Measurements from ENCODE around the gene RECQL5.

The RECQL5 gene

DNA sequence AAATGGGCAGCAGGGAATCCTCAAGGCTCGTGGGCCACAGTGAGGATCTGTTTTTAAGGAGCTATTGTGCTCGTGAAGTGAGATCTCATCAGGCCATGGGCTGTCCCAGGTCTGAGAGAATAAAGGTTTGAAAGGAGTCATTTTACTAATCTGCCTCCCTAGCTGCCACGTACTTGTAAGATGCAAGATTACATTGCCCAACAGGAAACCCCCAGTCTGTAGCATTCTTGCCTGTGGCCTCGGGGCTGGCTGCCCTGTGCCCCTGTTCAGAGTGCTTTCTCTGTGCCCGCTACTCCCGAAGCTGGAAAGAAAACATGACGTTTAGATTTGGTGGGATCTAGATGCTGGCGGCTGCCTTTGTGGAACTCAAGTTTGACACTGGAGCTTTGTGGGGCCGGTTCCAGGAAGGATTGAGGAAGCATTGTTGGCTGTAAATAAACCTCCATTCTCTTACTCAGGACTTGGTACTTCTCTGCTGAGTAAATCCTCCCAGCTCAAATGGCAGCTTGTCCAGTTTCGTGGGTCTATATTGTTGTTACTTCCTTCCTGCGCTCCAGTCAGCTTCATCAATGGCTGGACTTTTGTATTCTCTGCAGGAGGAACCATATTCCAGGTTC, 21.4 kb upstream of the RECQL5 start:
- no peak for DNase-seq (ENCODE audit: low read depth)

DNA sequence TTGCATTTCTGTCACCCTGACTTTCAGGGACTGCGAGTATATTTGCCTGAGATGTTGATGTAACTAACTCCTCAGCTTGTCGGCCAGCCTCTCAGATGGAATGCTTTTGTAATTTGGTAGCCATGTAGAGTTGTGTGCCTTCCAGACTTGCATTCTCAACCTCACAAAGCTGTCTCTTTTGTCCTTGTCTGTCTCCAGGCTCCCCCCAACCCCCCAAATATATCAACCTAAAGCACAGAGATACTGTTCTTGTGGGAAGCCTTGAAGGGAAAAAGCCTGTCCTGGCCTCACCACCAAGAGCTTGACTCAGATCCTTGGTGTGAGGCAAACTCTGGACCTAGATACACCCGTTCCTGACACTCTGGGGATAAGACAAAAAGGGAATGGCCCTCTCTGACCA, 18.5 kb upstream of the RECQL5 start:
- DNase-seq (ENCODE audit: low read depth): no peak

- DNase-seq (ENCODE audit: low read depth): no peak
Observed at GRCh38 chr17:75684924-75685323, 18.0 kb upstream of the RECQL5 start.

DNA sequence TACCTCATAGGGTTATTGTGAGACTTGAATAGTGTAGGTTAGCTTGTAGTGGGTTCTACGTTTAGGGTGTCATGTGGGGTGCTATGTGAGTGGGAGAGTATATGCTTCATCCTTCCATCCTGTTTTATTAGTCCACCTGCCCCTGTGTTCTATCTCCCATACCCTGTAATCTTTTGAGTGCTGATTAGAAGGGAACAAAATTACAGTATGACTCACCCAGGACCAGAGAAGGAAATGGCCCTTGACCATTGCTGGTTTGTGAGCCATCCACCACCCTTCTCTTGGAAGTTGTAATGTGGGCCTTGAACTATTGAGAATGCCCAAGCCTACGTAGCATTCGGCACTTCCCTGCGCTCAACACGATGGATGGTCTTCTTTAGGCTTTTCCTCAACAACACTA, 17.3 kb upstream of the RECQL5 start:
- no peak for DNase-seq (ENCODE audit: low read depth)

- DNase-seq (ENCODE audit: low read depth): no peak
Observed at GRCh38 chr17:75683583-75683982, 16.6 kb upstream of the RECQL5 start.

- no peak for DNase-seq (ENCODE audit: low read depth)
Observed at GRCh38 chr17:75681289-75681688, 14.3 kb upstream of the RECQL5 start.

- DNase-seq (ENCODE audit: low read depth): no peak
Observed at GRCh38 chr17:75680431-75680830, 13.5 kb upstream of the RECQL5 start.

- no peak for DNase-seq (ENCODE audit: low read depth)
Observed at GRCh38 chr17:75679706-75680211, 12.8 kb upstream of the RECQL5 start.

DNA sequence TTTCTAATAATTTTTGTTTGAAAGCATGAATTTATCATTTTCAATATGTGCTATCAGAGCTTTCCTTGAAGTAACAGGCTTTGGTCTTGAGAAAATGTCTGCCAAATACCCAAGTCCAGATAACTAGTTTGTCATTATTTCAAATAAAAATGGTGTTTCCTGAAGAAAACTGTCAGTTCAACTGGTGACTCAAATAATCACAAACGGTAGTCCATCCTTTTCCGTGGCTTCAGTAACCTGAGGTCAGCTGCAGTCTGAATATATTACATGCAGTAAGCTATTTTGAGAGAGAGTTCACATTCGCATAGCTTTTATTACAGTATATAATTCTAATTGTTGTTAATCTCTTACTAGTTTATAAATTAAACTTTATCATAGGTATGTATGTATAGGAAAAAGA, 9.5 kb upstream of the RECQL5 start:
- no peak for DNase-seq (ENCODE audit: low read depth)

- no peak for DNase-seq (ENCODE audit: low read depth)
Observed at GRCh38 chr17:75673487-75673886, 6.5 kb upstream of the RECQL5 start.

DNA sequence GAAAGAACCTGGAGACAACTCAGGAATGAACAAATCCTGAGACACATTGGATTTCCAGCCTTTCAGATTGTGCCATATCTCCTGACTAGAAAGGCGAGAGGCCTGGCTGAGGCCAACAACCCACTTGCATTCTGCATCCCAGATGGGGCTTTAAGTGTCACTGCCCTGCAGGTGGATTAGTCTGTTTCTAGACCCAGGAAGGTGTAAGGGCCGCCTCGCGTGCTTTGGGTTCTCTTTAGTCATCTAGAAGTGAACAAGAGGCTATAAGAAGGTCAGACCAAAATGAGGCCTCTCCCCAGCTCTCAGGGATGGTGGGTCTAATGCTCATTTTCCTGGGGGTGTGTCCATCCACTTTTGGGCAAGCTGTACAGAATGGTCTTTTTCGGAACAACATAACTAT, 5.1 kb upstream of the RECQL5 start:
- DNase-seq (ENCODE audit: low read depth): no peak

GRCh38 chr17:75670868-75671267, 3.9 kb upstream of the RECQL5 start:
- DNase-seq (ENCODE audit: low read depth): no peak

DNA sequence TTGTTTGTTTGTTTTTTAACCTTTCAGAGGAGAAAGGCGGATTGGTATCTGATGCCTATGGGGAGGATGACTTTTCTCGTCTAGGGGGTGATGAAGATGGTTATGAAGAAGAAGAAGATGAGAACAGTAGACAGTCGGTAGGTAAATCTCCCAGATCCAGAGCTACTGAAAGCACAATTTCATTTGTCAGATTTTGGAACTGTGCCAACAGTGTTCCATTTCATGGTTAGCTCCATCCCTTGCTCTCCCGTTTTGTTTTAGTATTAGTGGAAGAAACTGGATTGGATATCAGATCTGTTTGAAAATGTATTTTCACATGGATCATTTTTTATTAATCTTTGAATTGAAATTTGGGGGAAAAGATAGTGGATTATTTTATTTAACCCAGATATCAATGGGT, 1.5 kb upstream of the RECQL5 start:
- DNase-seq (ENCODE audit: low read depth): no peak

GRCh38 chr17:75667825-75668224, 871 bp upstream of the RECQL5 start:
- no peak for DNase-seq (ENCODE audit: low read depth)

- no peak for DNase-seq (ENCODE audit: low read depth)
Observed at GRCh38 chr17:75665981-75666380, 973 bp downstream of the RECQL5 start.

- no peak for DNase-seq (ENCODE audit: low read depth)
Observed at GRCh38 chr17:75664099-75664549, 2.8 kb downstream of the RECQL5 start.

DNA sequence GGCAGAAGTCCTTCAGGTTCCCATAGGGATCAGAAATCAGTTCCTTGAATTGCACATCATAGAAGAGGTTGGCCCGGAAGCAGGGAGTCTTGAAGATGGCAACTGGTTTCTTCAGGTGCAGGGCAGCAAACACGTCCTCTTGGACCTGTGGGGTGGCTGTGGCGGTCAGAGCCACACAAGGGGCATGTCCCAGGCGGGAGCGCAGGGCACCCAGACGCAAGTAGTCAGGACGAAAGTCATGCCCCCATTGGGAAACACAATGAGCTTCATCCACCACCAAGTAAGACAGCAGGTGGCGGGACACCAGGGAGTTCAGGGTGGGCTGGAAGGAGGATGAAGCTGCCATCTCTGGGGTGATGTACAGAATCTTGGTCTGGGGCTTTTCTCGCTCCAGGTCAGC, 4.4 kb downstream of the RECQL5 start:
- DNase-seq (ENCODE audit: low read depth): no peak

- DNase-seq (ENCODE audit: low read depth): no peak
Observed at GRCh38 chr17:75661531-75661930, 5.4 kb downstream of the RECQL5 start.

DNA sequence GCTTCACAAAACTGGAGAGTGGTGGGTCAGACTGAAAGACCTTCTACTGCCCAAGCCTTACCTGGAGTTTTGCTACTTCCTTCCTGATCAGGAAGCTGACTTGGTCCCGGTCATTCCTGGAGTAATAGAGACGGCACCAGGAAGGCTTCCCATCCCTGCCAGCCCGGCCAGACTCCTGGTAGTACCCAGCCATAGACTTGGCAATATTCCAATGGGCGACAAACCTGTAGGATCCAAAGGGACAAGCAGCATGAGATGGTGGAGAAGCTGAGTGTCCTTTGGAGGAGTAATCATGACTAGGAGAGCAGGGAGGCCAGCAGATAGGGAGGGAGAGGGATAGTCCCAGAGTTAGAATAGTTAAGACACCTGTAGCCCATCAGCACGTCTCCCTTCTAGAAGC, 8.7 kb downstream of the RECQL5 start:
- no peak for DNase-seq (ENCODE audit: low read depth)

DNA sequence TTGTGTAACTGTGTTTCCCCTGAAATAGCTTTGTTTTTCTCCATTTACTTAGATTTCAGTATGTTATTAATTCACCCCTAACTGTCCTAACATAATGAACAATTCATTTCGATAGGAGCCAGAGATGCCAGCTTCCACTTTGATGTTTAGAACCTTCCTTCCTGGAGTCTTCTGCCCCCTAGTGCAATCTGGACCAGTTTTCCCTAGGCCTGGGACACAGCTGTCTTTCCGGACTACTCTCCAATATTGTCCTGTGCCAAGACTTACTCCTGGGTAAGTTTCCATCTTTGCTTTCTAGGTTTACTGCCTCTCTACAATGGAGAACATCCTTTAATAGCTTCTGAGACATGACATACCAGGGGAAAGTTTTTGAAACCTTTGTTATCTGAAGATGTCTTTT, 12.8 kb downstream of the RECQL5 start:
- DNase-seq (ENCODE audit: low read depth): no peak

DNA sequence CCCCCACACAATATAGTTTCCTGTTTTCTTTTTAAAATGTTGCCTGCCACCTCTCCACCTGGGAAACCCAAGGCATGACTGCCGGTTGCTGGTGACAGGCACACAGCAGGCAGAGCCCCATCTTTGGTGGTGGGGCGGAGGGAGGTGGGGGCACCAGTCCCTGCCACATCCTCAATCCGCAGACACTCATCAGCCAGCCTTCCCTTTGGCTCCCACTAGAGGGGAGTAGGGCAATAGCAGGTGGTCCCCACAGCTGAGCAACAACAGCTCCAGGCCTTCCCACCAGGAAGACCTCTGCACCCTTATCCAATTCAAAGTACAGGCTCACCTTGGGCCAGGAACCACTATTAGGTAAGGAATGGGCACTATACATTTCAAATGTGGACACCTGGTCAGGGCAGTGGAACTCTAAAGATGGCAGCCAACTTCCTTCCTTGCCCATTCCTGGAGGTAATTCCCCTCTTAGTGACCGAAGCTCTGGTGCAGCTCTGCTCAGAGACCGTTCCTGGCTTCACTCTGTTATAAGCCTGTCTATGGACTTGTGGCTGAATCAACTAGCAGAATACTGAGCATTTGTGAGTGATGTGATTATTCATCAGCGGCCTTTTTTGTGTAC, 13.9 kb downstream of the RECQL5 start:
- no peak for DNase-seq (ENCODE audit: low read depth)

GRCh38 chr17:75652341-75652740, 14.6 kb downstream of the RECQL5 start:
- no peak for DNase-seq (ENCODE audit: low read depth)

GRCh38 chr17:75650874-75651273, 16.1 kb downstream of the RECQL5 start:
- DNase-seq (ENCODE audit: low read depth): no peak

- no peak for DNase-seq (ENCODE audit: low read depth)
Observed at GRCh38 chr17:75649687-75650086, 17.3 kb downstream of the RECQL5 start.
